Measurements from ENCODE around the gene MGMT.

Gene MGMT

DNA sequence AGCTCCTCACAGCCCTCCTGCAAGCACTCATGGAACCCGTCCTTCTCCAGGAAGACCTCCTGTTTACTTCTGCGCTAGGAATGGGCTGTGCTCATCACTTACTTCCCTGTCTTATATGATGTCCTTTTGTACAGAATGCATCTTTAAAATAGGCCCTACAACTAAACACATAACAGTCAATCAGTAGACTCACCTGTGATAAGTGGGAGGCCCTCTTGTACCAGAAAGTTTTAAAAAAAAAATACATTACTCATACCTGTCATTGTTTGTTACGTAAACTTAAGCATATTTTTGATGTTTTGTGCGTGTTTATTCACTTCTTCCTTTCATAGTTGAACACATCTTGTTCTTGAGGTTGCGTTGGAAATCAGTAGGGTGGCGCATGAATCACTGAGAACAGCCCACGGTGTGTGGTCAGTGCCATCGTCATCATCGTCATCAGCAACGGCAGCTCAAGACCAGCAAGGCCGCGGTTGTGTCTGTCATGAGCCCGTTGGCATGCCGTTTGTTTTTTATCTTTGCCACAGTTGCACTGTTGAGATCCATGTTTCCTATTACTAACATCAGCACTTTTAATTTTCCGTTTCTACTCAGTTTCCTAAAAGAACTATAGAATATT is 232.8 kb downstream of the MGMT start:
- TF ChIP-seq, protein P1, sequence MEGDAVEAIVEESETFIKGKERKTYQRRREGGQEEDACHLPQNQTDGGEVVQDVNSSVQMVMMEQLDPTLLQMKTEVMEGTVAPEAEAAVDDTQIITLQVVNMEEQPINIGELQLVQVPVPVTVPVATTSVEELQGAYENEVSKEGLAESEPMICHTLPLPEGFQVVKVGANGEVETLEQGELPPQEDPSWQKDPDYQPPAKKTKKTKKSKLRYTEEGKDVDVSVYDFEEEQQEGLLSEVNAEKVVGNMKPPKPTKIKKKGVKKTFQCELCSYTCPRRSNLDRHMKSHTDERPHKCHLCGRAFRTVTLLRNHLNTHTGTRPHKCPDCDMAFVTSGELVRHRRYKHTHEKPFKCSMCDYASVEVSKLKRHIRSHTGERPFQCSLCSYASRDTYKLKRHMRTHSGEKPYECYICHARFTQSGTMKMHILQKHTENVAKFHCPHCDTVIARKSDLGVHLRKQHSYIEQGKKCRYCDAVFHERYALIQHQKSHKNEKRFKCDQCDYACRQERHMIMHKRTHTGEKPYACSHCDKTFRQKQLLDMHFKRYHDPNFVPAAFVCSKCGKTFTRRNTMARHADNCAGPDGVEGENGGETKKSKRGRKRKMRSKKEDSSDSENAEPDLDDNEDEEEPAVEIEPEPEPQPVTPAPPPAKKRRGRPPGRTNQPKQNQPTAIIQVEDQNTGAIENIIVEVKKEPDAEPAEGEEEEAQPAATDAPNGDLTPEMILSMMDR (IDR thresholded peaks at IDR 0.05; ENCODE audit: low read depth, low read length): no peak
- DNase-seq (ENCODE audit: low read depth, low spot score): no peak
- in situ Hi-C loops (cut with HindIII; ENCODE audit: low sequenced_read_pairs): no loop called here
- H3K4me3 ChIP-seq (ENCODE audit: low read depth, low read length): no peak overlapping the region

DNA sequence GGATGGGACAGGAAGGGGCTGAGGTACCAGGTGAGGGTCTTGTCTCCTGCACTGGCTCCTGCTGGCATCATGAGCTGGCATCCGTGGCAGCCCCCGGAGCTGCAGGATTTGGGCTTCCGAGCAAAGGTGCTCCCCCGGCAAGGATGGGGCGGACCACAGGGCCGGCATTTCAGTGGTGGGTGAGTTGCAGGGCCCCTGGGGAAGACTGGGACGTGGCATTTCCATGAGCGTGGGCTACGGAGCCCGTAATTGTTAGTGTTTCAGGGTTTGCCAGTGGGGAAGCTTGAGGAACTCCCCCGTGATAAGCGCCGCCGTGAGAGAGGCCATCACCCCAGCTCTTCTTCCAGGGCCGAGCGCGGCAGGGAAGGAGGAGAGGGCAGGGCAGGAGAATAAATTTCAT is 235.6 kb downstream of the MGMT start:
- DNase-seq (ENCODE audit: low read depth, low spot score): no peak
- in situ Hi-C loops (cut with HindIII; ENCODE audit: low sequenced_read_pairs): no loop called here
- TF ChIP-seq, protein P1 (IDR thresholded peaks at IDR 0.05; ENCODE audit: low read depth, low read length): no peak
- H3K4me3 ChIP-seq (ENCODE audit: low read depth, low read length): no peak overlapping the region

GRCh38 chr10:129703287-129704137 is 236.5 kb downstream of the MGMT start:
- TF ChIP-seq, protein P1 (IDR thresholded peaks at IDR 0.05; ENCODE audit: low read depth, low read length): no peak
- no peak for DNase-seq (ENCODE audit: low read depth, low spot score)
- in situ Hi-C loops (cut with HindIII; ENCODE audit: low sequenced_read_pairs): no loop called here
- H3K4me3 ChIP-seq (ENCODE audit: low read depth, low read length): no peak overlapping the region

GRCh38 chr10:129704225-129704624 is 237.2 kb downstream of the MGMT start:
- H3K4me3 ChIP-seq (ENCODE audit: low read depth, low read length): no peak overlapping the region
- DNase-seq (ENCODE audit: low read depth, low spot score): no peak
- TF ChIP-seq, protein P1 (IDR thresholded peaks at IDR 0.05; ENCODE audit: low read depth, low read length): no peak
- in situ Hi-C loops (cut with HindIII; ENCODE audit: low sequenced_read_pairs): no loop called here

DNA sequence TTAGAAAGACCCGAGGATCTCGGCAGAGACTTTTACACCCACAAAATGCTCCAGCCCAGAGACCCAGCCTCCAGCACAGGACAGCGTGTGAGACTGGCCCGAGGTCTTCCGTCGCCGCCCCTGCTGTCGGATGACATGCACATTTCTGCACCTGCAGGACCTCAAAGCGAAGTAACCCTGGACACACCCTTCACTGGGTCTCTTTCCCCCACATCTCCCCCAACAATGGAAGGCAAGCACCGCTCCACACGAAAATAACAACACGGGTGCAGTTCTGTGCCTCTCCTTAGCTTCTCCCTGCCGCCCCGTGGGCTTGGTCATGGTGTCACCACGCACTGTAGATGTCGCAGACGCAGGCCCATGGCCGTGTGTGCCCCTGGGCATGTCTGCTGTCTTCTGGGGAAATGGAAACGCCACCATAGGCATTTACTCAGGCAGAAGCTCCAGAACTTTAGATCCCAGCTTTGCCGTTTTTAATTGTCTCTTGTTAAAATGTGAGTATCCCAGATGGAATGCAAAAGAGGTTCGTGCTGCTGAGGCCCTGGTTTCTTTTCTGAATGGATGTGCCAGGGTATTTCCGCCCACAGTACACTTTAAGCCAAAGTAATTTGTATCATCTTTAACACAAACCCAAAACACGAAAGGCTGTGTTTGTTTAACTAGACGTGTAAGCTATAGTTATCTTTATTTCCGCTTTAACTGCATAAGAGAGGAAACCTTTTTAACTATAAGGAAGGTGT is 237.9 kb downstream of the MGMT start:
- in situ Hi-C loops (cut with HindIII; ENCODE audit: low sequenced_read_pairs): no loop called here
- H3K4me3 ChIP-seq (ENCODE audit: low read depth, low read length): no peak overlapping the region
- TF ChIP-seq, protein P1 (IDR thresholded peaks at IDR 0.05; ENCODE audit: low read depth, low read length): no peak
- no peak for DNase-seq (ENCODE audit: low read depth, low spot score)

DNA sequence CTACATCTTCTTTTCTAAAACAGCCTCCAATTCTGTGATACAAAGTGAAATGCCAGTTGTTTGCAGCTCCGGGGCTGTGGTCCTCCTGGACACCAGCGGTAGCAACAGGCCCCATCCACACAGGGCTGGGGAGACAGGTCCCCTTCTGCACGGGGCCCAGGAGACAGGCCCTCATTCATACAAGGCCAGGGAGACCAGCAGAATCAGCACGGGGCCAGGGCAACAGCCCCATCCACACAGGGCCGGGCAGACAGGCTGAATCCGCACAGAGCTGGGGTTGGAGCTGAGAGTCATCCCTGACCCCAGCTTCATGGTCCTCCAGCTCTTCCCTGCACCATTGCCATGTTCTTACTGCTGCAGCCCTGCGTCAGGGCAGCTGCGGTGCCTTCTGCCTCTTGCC is 238.6 kb downstream of the MGMT start:
- no peak for DNase-seq (ENCODE audit: low read depth, low spot score)
- no peak overlapping the region for H3K4me3 ChIP-seq (ENCODE audit: low read depth, low read length)
- in situ Hi-C loops (cut with HindIII; ENCODE audit: low sequenced_read_pairs): no loop called here
- TF ChIP-seq, protein P1 (IDR thresholded peaks at IDR 0.05; ENCODE audit: low read depth, low read length): no peak

Data from astrocyte of the spinal cord (primary cell).